ENCODE data around the gene TOR1A.

TOR1A gene

DNA sequence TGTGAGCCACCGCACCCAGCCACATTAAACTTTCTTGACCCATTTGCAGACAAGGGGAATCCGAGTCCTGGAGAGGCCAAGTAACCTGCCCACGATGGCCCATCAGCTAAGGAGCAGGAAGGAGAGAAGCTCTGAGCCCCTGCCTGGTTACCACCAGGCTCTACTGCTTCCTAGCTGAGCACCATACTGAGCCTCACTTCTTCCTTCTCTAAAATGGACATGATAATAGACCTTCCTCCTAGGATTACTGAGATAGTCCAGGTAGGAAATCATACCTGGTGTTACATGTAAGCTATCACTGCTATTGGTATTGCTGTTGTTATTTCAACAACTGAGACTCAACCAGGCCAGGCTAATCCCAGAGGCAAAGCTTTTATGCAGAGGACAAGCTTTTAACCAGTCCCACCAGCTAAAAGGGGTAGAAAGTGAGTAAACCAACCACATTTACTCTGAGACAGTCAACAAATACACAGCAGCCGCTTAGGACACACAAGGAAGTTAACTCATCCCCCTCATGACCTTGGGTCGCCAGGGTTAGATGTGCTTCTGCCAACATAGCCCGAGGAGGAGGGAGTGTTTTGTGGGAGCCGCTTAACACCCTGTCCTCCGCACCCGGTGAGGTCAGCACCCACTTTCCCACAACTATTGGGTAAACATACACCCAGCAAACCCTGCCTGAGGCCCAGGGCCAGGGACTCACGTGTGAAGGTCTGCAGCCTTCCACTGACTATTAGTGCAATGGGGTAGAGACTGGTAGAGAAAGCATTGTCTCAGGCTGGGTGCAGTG is 50.5 kb downstream of the TOR1A start:
- in situ Hi-C loops (cut with MboI; ENCODE audit: low sequenced_read_pairs, unreplicated experiment) = no loop called here
- TF ChIP-seq, protein P1, sequence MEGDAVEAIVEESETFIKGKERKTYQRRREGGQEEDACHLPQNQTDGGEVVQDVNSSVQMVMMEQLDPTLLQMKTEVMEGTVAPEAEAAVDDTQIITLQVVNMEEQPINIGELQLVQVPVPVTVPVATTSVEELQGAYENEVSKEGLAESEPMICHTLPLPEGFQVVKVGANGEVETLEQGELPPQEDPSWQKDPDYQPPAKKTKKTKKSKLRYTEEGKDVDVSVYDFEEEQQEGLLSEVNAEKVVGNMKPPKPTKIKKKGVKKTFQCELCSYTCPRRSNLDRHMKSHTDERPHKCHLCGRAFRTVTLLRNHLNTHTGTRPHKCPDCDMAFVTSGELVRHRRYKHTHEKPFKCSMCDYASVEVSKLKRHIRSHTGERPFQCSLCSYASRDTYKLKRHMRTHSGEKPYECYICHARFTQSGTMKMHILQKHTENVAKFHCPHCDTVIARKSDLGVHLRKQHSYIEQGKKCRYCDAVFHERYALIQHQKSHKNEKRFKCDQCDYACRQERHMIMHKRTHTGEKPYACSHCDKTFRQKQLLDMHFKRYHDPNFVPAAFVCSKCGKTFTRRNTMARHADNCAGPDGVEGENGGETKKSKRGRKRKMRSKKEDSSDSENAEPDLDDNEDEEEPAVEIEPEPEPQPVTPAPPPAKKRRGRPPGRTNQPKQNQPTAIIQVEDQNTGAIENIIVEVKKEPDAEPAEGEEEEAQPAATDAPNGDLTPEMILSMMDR (IDR thresholded peaks at IDR 0.05; ENCODE audit: borderline replicate concordance, control extremely low read depth, extremely low read depth, insufficient read depth, missing control alignments) = no peak
- DNase-seq (ENCODE audit: low spot score) = no peak

DNA sequence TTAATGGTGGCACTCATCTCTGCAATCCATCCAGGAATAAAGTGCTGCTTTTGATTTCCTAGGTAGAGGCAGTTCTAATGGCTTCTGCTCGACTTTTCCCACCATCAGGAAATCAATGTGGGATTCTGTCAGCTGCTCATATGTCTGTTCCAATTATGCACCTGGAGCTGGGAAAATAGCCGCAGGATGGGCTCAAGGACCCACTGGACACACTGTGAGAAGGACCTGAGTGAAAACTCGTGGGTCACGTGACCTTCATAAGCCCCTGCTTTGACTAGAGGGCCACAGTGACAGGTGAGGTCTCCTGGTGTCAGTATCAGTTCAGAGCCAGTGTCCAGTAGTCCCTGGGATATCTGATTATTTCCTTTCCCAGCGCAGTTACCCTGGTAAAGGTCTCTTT is 53.2 kb downstream of the TOR1A start:
- no peak for DNase-seq (ENCODE audit: low spot score)
- TF ChIP-seq, protein P1 (IDR thresholded peaks at IDR 0.05; ENCODE audit: borderline replicate concordance, control extremely low read depth, extremely low read depth, insufficient read depth, missing control alignments) = no peak
- in situ Hi-C loops (cut with MboI; ENCODE audit: low sequenced_read_pairs, unreplicated experiment) = no loop called here

DNA sequence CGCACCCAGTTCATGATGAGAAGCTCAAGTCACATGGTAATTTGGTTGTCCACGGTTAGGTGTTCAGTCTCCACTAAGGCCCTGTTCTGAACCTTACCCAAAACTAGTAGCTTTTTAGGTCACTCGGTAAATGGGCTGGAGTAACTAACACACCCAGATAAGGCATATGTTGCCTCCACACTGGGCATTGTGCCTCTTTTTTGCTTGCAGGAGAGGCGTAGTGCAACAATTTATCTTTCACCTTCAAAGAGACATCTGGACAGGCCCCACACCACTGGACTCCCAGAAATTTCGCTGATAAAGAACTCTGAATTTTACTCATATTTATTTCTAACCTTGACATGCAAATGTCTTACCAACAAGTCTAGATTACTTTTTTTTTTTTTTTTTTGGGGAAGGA is 54.3 kb downstream of the TOR1A start:
- TF ChIP-seq, protein P1 (IDR thresholded peaks at IDR 0.05; ENCODE audit: borderline replicate concordance, control extremely low read depth, extremely low read depth, insufficient read depth, missing control alignments) = no peak
- DNase-seq (ENCODE audit: low spot score) = no peak
- in situ Hi-C loops (cut with MboI; ENCODE audit: low sequenced_read_pairs, unreplicated experiment) = no loop called here

DNA sequence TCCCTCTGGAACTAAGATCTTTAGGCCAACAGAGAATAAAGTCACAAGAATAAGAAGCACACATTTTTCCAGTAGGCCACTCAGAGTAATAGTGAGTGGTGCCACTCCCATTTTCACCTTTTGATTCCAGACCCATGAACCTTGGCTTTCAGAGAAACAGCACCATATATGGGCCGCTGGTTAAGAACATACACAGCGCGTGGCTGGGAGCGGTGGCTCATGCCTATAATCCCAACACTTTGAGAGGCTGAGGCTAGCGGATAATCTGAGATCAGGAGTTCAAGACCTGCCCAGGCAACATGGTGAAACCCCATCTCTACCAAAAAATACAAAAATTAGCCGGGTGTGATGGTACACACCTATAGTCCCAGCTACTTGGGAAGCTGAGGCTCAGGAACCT is 55.5 kb downstream of the TOR1A start:
- TF ChIP-seq, protein P1 (IDR thresholded peaks at IDR 0.05; ENCODE audit: borderline replicate concordance, control extremely low read depth, extremely low read depth, insufficient read depth, missing control alignments) = no peak
- in situ Hi-C loops (cut with MboI; ENCODE audit: low sequenced_read_pairs, unreplicated experiment) = no loop called here
- DNase-seq (ENCODE audit: low spot score) = no peak

DNA sequence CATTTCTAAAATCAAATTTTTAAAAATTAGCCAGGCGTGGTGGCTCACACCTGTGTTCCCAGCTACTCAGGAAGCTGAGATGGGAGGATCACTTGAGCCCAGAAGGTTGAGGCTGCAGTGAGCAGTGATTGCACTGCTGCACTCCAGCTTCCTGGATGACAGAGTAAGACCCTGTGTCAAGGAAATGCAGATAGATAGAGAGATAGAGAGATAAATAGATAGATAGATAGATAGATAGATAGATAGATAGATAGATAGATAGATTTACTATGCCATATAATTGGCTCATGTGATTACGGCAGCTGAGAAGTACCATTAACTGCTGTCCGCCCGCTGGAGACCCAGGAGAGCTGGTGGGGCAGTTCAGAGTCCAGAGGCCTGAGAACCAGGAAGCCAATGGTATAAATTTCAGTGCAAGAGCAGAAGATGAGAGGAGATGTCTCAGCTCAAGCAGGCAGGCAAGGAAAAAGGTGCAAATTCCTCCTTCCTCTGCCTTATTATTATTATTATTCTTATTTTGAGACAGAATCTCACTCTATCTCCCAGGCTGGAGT is 58.1 kb downstream of the TOR1A start:
- TF ChIP-seq, protein P1 (IDR thresholded peaks at IDR 0.05; ENCODE audit: borderline replicate concordance, control extremely low read depth, extremely low read depth, insufficient read depth, missing control alignments) = no peak
- in situ Hi-C loops (cut with MboI; ENCODE audit: low sequenced_read_pairs, unreplicated experiment) = no loop called here
- no peak for DNase-seq (ENCODE audit: low spot score)

DNA sequence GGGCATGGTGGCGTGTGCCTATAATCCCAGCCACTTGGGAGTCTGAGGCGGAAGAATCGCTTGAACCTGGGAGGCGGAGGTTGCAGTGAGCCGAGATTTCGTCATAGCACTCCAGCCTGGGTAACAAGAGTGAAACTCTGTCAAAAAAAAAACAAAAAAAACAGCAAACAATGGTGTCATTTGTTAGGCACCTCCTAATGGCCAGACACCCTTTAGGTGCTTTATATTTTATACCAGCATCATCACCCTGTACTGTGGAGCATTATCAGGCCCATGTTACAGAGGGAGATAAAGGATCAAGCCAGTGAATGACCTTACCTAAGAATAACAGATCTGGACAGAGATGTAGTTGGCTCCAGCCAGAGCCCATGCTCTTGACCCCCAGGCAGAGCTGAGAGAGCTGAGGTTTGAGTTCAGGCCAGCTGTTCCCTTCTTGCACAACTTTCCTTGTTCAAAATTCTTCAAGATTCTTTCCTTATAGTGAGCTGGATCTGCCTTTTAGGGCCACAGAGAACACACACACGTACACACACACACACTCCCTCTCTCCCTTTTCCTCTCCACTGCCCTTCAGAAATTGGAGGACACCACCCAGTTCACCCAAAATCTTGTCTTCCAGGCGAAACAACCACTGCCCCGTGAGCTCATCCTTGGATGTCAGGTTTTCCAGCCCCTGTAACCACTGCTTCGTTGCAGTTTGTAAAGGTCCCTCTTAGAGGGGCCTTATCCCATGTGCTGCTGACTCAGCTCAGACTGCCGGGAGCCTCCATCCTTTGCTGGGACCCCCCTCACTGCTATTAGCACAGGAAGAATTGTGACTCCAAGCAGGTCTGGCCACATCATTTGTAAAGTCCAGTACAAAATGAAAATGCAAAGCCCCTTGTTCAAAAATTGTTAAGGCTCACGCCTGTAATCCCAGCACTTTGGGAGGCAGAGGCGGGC is 60.7 kb downstream of the TOR1A start:
- no peak for DNase-seq (ENCODE audit: low spot score)
- TF ChIP-seq, protein P1 (IDR thresholded peaks at IDR 0.05; ENCODE audit: borderline replicate concordance, control extremely low read depth, extremely low read depth, insufficient read depth, missing control alignments) = no peak
- in situ Hi-C loops (cut with MboI; ENCODE audit: low sequenced_read_pairs, unreplicated experiment) = no loop called here
